Endothelial cell of umbilical vein (primary cell): ENCODE data around the gene SPACA7. TPM values are rescaled to one million over a fixed set of nuclear protein-coding genes. Genes with fewer than 3 reads are reported as not detected.

ENCODE experiments used
- BruUV-seq: library from RNA; stranded (reverse); fragments of 400-500 nt; replicated peaks from 2 replicates; lab custom pipeline; 2021; lab: Mats Ljungman, UMichigan
- CTCF ChIA-PET: fragments of 300-600, 350-600 bp; sonication (Branson Sonifier 250); formaldehyde crosslinking; loops from one replicate; lab custom pipeline; 2021; ENCODE audit warnings: antibody characterized with exemption, inconsistent platforms; lab: Charles Lee
- POLR2A ChIA-PET: fragments of 300-600, 350-600 bp; sonication (Branson Sonifier 250); formaldehyde crosslinking; loops from one replicate; lab custom pipeline; 2021; ENCODE audit warnings: antibody characterized with exemption, inconsistent platforms; lab: Charles Lee
- DNase-seq: peaks from one replicate; pipeline ENCODE4 v3.0.0-alpha.2; 2011; ENCODE audit warnings: low read depth, low spot score
- FAIRE-seq: peaks from 2 replicates; lab custom pipeline; 2011; peaks lifted over from hg19 to GRCh38; lab: Jason Lieb, UNC
- H2AFZ ChIP-seq: 2 replicates; pipeline ENCODE4 v1.6.0; 2012; ENCODE audit warnings: low read depth, low read length, control low read depth, inconsistent platforms
- H3K27ac ChIP-seq: 2 replicates; pipeline ENCODE4 v1.5.1; 2011; ENCODE audit warnings: low read depth, mild to moderate bottlenecking, control low read depth, low read length, moderate library complexity; ENCODE audit not compliant: insufficient read depth
- H3K27me3 ChIP-seq, 2 experiments: 2 replicates each; pipeline versions ENCODE4 v1.6.0 to v1.6.1; 2011; ENCODE audit warnings: low read length in 2 of 2, mixed read lengths in 1 of 2; ENCODE audit not compliant: control insufficient read depth in 2 of 2, insufficient read depth in 2 of 2
- H3K36me3 ChIP-seq, 2 experiments: 2 replicates in 1 of 2; 3 replicates in 1 of 2; pipeline ENCODE4 v1.5.1; 2011; ENCODE audit warnings: low read length in 2 of 2, mild to moderate bottlenecking in 1 of 2, moderate library complexity in 1 of 2; ENCODE audit not compliant: control insufficient read depth in 2 of 2, insufficient read depth in 2 of 2; ENCODE audit errors: extremely low read depth in 1 of 2
- H3K4me1 ChIP-seq: 3 replicates; pipeline ENCODE4 v1.5.1; 2011; ENCODE audit warnings: mild to moderate bottlenecking, low read length; ENCODE audit not compliant: control insufficient read depth, insufficient read depth; ENCODE audit errors: extremely low read depth
- H3K4me2 ChIP-seq: 2 replicates; pipeline ENCODE4 v1.6.1; 2011; ENCODE audit warnings: low read length, control low read depth, mixed read lengths; ENCODE audit not compliant: insufficient read depth
- H3K4me3 ChIP-seq, 3 experiments: fragments of 200-600 bp in 1 of 3; sonication (generic), shearing (Covaris generic) in 1 of 3; replicated peaks in 1 of 3; 2 replicates each; pipeline ENCODE4 v1.5.1; 2011 to 2016; ENCODE audit warnings: control low read depth in 3 of 3, low read length in 3 of 3, mild to moderate bottlenecking in 2 of 3, inconsistent platforms in 1 of 3, low read depth in 1 of 3, moderate library complexity in 1 of 3; ENCODE audit not compliant: insufficient read depth in 1 of 3
- H3K79me2 ChIP-seq: 2 replicates; pipeline ENCODE4 v1.6.0; 2012; ENCODE audit warnings: low read length, inconsistent platforms; ENCODE audit not compliant: control insufficient read depth, insufficient read depth
- H3K9ac ChIP-seq: replicated peaks from 2 replicates; pipeline ENCODE3; 2011; ENCODE audit warnings: low read length, control low read depth; ENCODE audit not compliant: insufficient read depth; ENCODE audit errors: extremely low read depth
- H3K9me1 ChIP-seq: replicated peaks from 3 replicates; pipeline ENCODE4 v1.6.0; 2011; ENCODE audit warnings: mild to moderate bottlenecking, low read length; ENCODE audit not compliant: control insufficient read depth, insufficient read depth; ENCODE audit errors: extremely low read depth
- H3K9me3 ChIP-seq: replicated peaks from 2 replicates; pipeline ENCODE4 v1.5.1; 2012; ENCODE audit warnings: low read length, inconsistent platforms; ENCODE audit not compliant: control insufficient read depth, insufficient read depth
- H4K20me1 ChIP-seq: replicated peaks from 2 replicates; pipeline ENCODE3; 2011; ENCODE audit warnings: mild to moderate bottlenecking, low read length; ENCODE audit not compliant: control insufficient read depth, insufficient read depth; ENCODE audit errors: extremely low read depth
- CTCF ChIP-seq, 2 donors: IDR thresholded peaks; 1 replicate in 1 of 2; 2 replicates in 1 of 2; pipeline ENCODE4 v1.5.1; 2011; ENCODE audit warnings: low read length in 2 of 2, mild to moderate bottlenecking in 2 of 2, moderate library complexity in 2 of 2, control low read depth in 1 of 2, inconsistent platforms in 1 of 2, low read depth in 1 of 2; ENCODE audit not compliant: insufficient read depth in 1 of 2; ENCODE audit errors: extremely low read depth in 1 of 2
- EZH2 ChIP-seq: IDR thresholded peaks from 2 replicates; pipeline ENCODE4 v1.6.1; 2012; ENCODE audit warnings: borderline replicate concordance, low read depth, mild to moderate bottlenecking, moderate library complexity, low read length, inconsistent platforms; ENCODE audit not compliant: severe bottlenecking
- FOS ChIP-seq: IDR thresholded peaks from 2 replicates; pipeline ENCODE4 v1.6.1; 2011; ENCODE audit warnings: mild to moderate bottlenecking, low read length, moderate library complexity, borderline replicate concordance; ENCODE audit not compliant: insufficient read depth
- GATA2 ChIP-seq: IDR thresholded peaks from 2 replicates; pipeline ENCODE4 v1.7.0; 2011; ENCODE audit warnings: low read depth, mild to moderate bottlenecking, moderate library complexity, mixed read lengths, low read length; ENCODE audit not compliant: insufficient read length, insufficient read depth
- JUN ChIP-seq: IDR thresholded peaks from 2 replicates; pipeline ENCODE4 v1.6.1; 2011; ENCODE audit warnings: borderline replicate concordance, low read depth; ENCODE audit not compliant: insufficient read length, insufficient read depth
- MAX ChIP-seq: IDR thresholded peaks from 2 replicates; pipeline ENCODE4 v1.6.1; 2011; ENCODE audit not compliant: insufficient read depth, insufficient read length
- MYC ChIP-seq: IDR thresholded peaks from one replicate; pipeline ENCODE4 v1.6.1; 2011; ENCODE audit warnings: mild to moderate bottlenecking, low read depth, low read length
- POLR2A ChIP-seq: IDR thresholded peaks from 2 replicates; pipeline ENCODE4 v1.6.1; 2012; ENCODE audit warnings: low read depth, mild to moderate bottlenecking, control low read depth, low read length
- POLR2AphosphoS5 ChIP-seq: IDR thresholded peaks from 2 replicates; pipeline ENCODE4 v1.6.1; 2012; ENCODE audit warnings: low read depth, mild to moderate bottlenecking, control low read depth, low read length, moderate library complexity; ENCODE audit not compliant: insufficient read depth
- dilution Hi-C: fragments of 300-500 bp; cut with MboI; formaldehyde crosslinking; loops from one replicate; pipeline ENCODE4 v1.15.0; 2019; ENCODE audit warnings: low sequenced_read_pairs; ENCODE audit not compliant: extremely low pct_ligation_motif_present
- intact Hi-C: fragments of 100-400 bp; cut with micrococcal nuclease; formaldehyde crosslinking; loops from one replicate; pipeline ENCODE4 v1.10.0; 2022
- polyA plus RNA-seq, 4 experiments: library from polyadenylated mRNA; depleted of rRNA in 3 of 4; stranded (reverse) in 3 of 4; unstranded in 1 of 4; fragments of >200 nt; gene quantifications; 2 replicates each; pipeline versions ENCODE4 v1.2.1 to v1.2.3, GENCODE V29; 2011 to 2012; ENCODE audit warnings: missing spikeins in 1 of 4
- total RNA-seq: library from RNA; stranded (reverse); gene quantifications from 2 replicates; pipeline ENCODE4 v1.2.3, GENCODE V29; 2021

SPACA7 gene
- total and polyA plus RNA-seq, 2 donors (not counting 3 experiments of a cell fraction or from before 2014, with no cell fraction given) = not detected

DNA sequence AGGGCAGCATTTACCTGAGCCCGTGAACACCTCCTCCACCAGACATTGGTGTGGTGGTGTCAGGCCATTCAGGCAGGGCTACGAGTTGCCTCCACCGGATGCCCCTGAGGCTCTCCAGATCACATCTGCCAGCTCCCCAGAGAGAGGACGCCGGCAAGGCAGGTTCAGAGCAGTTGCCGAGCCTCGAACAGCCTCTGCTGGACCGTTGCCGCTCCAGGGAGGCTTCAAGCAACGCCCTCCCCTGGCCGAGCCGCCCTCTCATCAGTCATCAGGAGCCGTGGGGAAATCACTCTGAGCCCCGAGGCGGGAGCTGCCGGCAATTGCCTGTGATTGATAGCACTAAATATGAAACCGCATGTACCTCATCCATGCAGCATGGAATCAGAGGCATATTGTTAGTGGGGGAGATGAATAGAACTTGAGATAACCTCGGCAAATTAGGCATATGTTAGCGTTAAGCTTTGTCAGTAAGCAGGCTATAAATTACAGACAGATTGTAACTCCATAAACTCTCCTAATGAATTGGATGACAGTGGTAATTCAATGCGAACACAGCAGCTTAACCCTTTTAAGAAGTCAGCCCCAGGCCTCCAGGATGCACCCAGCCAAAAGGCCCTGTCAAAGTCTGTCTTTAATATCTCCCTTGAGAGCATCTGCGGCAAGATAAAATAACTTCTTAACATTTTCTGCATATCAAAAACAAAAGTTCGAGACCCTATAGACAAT is 29.8 kb upstream of the SPACA7 start:
- ChIA-PET POLR2A (no interaction called here), CTCF (no interaction called here)
- Histone ChIP-seq H3K79me2 (no peaks in the 10 kb centered on the region), H4K20me1 (no peaks in the 10 kb centered on the region), H3K27ac (no peak overlapping the region), H3K9ac (no peak overlapping the region), H3K4me1 (no peaks in the 10 kb centered on the region), H3K27me3 (no peaks in the 10 kb centered on the region), H3K9me1 (no peaks in the 10 kb centered on the region), H2AFZ (no peak overlapping the region), H3K9me3 (no peaks in the 10 kb centered on the region), H3K36me3 (no peaks in the 10 kb centered on the region), H3K4me3 (no peak overlapping the region), H3K4me2 (no peak overlapping the region)
- BruUV-seq = no TSS peak
- TF ChIP-seq POLR2AphosphoS5 (no peak), FOS (no peak), POLR2A (no peak), MAX (no peak), MYC (no peak), JUN (no peak), EZH2 (no peak), CTCF (IDR thresholded peaks at IDR 0.05; ENCODE audit: extremely low read depth in 1 of 2, insufficient read depth in 1 of 2, low read depth in 1 of 2, low read length in 2 of 2) (no peak), GATA2 (no peak)
- DNase-seq (no peak), FAIRE-seq (no peak)
- intact Hi-C loops = no loop called here
- dilution Hi-C loops = no loop called here
